Measurements from ENCODE around the gene EHF.

EHF gene

GRCh38 chr11:34603129-34604001, 17.5 kb upstream of the EHF start:
- no peak for DNase-seq

- DNase-seq: no peak
Measured at GRCh38 chr11:34604145-34604544, 16.7 kb upstream of the EHF start.

GRCh38 chr11:34604911-34605310, 16.0 kb upstream of the EHF start:
- DNase-seq: no peak

- DNase-seq: no peak
Measured at GRCh38 chr11:34605481-34606325, 15.2 kb upstream of the EHF start.

- DNase-seq: no peak
Measured at GRCh38 chr11:34606326-34607120, 14.4 kb upstream of the EHF start.

GRCh38 chr11:34609187-34609751, 11.6 kb upstream of the EHF start:
- DNase-seq: no peak

- DNase-seq: no peak
Measured at GRCh38 chr11:34609850-34610249, 11.0 kb upstream of the EHF start.

- no peak for DNase-seq
Measured at GRCh38 chr11:34610324-34611041, 10.4 kb upstream of the EHF start.

GRCh38 chr11:34613015-34613414, 7.9 kb upstream of the EHF start:
- no peak for DNase-seq

- peak; percentile 23 for DNase-seq
Measured at GRCh38 chr11:34613552-34614056, 7.3 kb upstream of the EHF start.

- peak; percentile 41 for DNase-seq
Measured at GRCh38 chr11:34614344-34615104, 6.4 kb upstream of the EHF start.

GRCh38 chr11:34616086-34616485, 4.8 kb upstream of the EHF start:
- DNase-seq: no peak

- DNase-seq: no peak
Measured at GRCh38 chr11:34616830-34617504, 3.9 kb upstream of the EHF start.

- no peak for DNase-seq
Measured at GRCh38 chr11:34618406-34618805, 2.5 kb upstream of the EHF start.

GRCh38 chr11:34619062-34619516, 1.8 kb upstream of the EHF start:
- no peak for DNase-seq

- no peak for DNase-seq
Measured at GRCh38 chr11:34620202-34620601, 691 bp upstream of the EHF start.

- DNase-seq: no peak
Measured at GRCh38 chr11:34621876-34622275, 983 bp downstream of the EHF start.

GRCh38 chr11:34623463-34623862, 2.6 kb downstream of the EHF start:
- DNase-seq: no peak

GRCh38 chr11:34624069-34624468, 3.2 kb downstream of the EHF start:
- peak; percentile 43 for DNase-seq

GRCh38 chr11:34625576-34625975, 4.7 kb downstream of the EHF start:
- DNase-seq: no peak

Measured in activated CD4-positive, alpha-beta T cell treated with anti-CD3 and anti-CD28 coated beads, Interleukin-2, amount 50 U/mL, for 16 hours (primary cell).